Gastroesophageal sphincter (tissue), 4 donors: ENCODE measurements around the gene TM9SF4. TPM values are rescaled to one million over a fixed set of nuclear protein-coding genes. Genes with fewer than 3 reads are reported as not detected.

Experiments used
- ATAC-seq: fragments of 150-250 bp; one replicate; pipeline ENCODE4 v1.9.1; 2016; ENCODE audit warnings: mild to moderate bottlenecking, moderate library complexity
- H3K27ac ChIP-seq, 4 donors: fragments of 200-600 bp; sonication (generic) in 3 of 4; 1 replicate in 3 of 4; 2 replicates in 1 of 4; pipeline ENCODE4 v1.5.1; 2016 to 2019
- H3K27me3 ChIP-seq: fragments of 200-600 bp; sonication (generic); one replicate; pipeline ENCODE4 v1.5.1; 2019
- H3K36me3 ChIP-seq, 2 donors: fragments of 200-600 bp; sonication (generic); one replicate each; pipeline ENCODE4 v1.5.1; 2019; ENCODE audit warnings: control low read depth in 1 of 2
- H3K4me1 ChIP-seq, 3 donors: fragments of 200-600 bp; sonication (generic); 1 replicate in 2 of 3; 2 replicates in 1 of 3; pipeline ENCODE4 v1.5.1; 2016 to 2019; ENCODE audit warnings: control low read depth in 2 of 3
- H3K4me3 ChIP-seq, 2 donors: fragments of 200-600 bp; sonication (generic); one replicate each; pipeline ENCODE4 v1.5.1; 2019; ENCODE audit warnings: mild to moderate bottlenecking in 1 of 2, moderate library complexity in 1 of 2
- H3K9me3 ChIP-seq, 3 donors: fragments of 200-600 bp; sonication (generic); one replicate each; pipeline ENCODE4 v1.5.1; 2017 to 2019; ENCODE audit warnings: control low read depth in 2 of 3
- EP300 ChIP-seq: sonication (generic); formaldehyde crosslinking; IDR thresholded peaks from one replicate; pipeline ENCODE4 v1.6.1; 2017; ENCODE audit warnings: antibody characterized with exemption, mild to moderate bottlenecking
- POLR2A ChIP-seq, 2 donors: fragments of 450-650 bp; IDR thresholded peaks; one replicate each; pipeline ENCODE4 v1.6.1; 2017; ENCODE audit warnings: antibody characterized with exemption in 2 of 2, mild to moderate bottlenecking in 2 of 2, moderate library complexity in 1 of 2
- POLR2AphosphoS5 ChIP-seq: sonication (generic); formaldehyde crosslinking; IDR thresholded peaks from one replicate; pipeline ENCODE4 v1.6.1; 2017; ENCODE audit warnings: antibody characterized with exemption
- WGBS, 2 donors: methylation state at CpG; one replicate each; pipeline ENCODE4 v1.1.5; 2018; ENCODE audit warnings: low coverage in 1 of 2; 5-methylcytosine and 5-hydroxymethylcytosine counted together
- total RNA-seq, 4 donors: library from RNA; depleted of rRNA; stranded (reverse); fragments of >200 nt; gene quantifications; one replicate each; pipeline ENCODE4 v1.1.0, GENCODE V29; 2016
- TF ChIP-seq, protein P1 (sequence below), 4 experiments: fragments of 200-600 bp in 2 of 4; fragments of 450-650 bp in 2 of 4; sonication (generic) in 1 of 4; IDR thresholded peaks; one replicate each; pipeline ENCODE4 v1.5.1; 2017 to 2019; ENCODE audit warnings: antibody characterized with exemption in 4 of 4, mild to moderate bottlenecking in 2 of 4, moderate library complexity in 2 of 4

TM9SF4 gene
- total RNA-seq, 4 donors from 2014 or later, result 20.7 to 32.6 (median 22.9) TPM

DNA sequence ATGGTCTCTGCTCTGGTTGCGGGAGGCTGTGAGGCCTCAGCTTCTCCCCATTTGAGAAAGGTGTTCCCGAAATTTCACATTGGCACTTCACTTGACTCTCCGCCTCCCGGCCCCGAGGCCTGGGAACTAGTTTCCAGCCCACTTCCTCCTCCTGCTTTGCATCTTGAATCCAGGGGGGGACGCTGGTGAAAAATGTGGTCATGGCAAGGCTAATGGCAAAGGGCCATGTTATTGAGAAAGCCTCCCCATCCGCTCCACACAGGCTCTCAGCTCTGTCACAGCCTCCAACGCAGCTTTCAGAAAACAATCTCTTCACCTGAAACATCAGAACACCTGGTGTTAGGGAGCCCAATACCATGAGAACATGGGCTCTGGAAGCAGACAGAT, 92.5 kb downstream of the TM9SF4 start:
- Histone ChIP-seq H3K4me3 (no peak overlapping the region), H3K27me3 (no peaks in the 10 kb centered on the region), H3K9me3 (no peaks in the 10 kb centered on the region), H3K4me1 (peaks cover 16 to 58% (median 35%) of the 10 kb centered on the region in 3 donors), H3K27ac (peak overlapping the region in 2 of 4 donors; percentile 89 to 91), H3K36me3 (peaks cover 0 to 53% of the 10 kb centered on the region in 2 donors)
- TF ChIP-seq POLR2A (IDR thresholded peaks at IDR 0.05) (no peak), EP300 (no peak), POLR2AphosphoS5 (no peak)
- TF ChIP-seq, protein P1, sequence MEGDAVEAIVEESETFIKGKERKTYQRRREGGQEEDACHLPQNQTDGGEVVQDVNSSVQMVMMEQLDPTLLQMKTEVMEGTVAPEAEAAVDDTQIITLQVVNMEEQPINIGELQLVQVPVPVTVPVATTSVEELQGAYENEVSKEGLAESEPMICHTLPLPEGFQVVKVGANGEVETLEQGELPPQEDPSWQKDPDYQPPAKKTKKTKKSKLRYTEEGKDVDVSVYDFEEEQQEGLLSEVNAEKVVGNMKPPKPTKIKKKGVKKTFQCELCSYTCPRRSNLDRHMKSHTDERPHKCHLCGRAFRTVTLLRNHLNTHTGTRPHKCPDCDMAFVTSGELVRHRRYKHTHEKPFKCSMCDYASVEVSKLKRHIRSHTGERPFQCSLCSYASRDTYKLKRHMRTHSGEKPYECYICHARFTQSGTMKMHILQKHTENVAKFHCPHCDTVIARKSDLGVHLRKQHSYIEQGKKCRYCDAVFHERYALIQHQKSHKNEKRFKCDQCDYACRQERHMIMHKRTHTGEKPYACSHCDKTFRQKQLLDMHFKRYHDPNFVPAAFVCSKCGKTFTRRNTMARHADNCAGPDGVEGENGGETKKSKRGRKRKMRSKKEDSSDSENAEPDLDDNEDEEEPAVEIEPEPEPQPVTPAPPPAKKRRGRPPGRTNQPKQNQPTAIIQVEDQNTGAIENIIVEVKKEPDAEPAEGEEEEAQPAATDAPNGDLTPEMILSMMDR (IDR thresholded peaks at IDR 0.05), result no peak
- 89 to 100% methylated on average over 2 to 4 of the region's 8 CpGs for WGBS, 2 donors
- ATAC-seq, result no peak

DNA sequence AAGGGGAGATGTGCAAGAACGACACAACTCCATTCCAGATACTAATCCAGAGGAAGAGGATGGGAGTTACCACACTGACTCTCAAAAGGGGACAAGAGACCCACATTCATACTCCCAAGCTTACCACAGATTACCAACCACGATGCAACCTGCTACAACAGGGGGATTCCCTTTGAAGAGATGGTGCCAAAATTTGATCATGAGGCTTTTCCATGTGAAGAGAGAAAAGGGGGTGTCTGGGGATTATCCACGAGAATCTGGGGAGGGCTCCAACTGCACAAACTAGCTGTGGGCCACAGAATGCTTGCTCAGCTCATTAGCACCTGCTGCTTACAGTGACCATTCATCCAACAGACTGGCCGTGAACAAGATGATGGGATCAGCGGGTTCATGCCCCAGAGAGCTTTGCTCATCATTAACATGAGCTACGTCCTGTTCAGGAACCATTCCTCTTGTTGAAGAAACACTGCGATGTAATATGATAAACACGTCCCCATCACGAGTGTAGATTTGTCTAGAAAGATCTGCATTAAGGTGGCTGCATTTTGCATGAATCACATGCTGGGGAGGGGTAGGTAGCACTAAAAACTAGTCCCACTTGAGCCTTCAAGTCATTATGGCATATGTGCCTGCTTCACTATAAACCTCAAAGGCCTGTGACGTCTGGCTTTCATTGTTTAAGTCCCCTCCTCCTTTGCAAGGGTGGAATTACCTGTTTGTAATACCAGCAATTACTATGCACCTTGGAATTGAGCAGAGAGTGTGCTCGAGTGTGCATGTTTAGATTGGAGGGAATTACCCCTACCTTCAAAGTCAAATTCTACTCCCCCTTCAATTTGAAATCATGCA, 94.1 kb downstream of the TM9SF4 start:
- no peaks in the 10 kb centered on the region for H3K27me3 ChIP-seq
- peak overlapping the region; percentile 20 to 94 (median 90) for H3K27ac ChIP-seq

DNA sequence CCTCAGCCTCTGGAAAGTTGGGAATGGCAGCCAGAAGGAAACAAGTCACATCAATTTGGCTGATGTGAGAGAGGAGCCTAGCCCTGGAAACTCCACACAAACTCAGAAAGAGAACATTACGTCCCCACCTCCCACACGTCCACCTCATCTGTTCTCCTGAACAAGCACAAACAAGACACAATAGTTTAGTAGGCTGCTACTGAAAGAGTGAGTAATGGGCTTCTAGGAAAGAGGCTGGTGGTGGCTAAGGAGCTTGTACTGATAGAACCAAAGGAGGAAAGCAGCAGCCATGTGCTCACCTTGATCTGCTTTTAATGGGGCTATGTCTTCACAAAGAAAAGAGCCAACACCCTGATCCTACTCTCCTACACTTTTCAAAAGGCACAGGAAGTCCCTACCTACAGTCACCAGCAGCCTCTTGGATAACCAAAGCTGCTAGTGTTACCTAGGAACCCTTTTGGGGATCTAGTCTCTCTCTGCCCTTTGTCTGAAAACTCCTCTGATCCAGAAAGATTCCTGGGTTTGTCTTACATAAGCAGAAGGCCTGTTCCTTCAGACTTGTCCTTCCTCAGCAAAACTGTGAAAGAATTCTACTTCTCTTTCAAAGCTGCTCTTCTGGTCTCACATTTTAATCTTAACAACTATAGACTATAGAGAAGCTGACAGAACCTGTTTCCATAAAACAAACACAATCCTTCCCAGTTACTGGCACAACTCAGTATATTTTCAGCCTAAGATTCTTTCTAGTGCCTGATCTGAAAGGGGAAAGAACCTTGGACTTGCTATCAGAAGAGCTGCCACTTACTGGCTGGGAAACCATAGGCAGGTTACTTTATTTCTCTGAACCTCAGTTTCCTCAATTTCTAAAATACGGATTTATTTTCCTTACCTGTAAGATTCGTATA, 94.9 kb downstream of the TM9SF4 start:
- peaks cover 16 to 73% (median 40%) of the 10 kb centered on the region in 3 donors for H3K4me1 ChIP-seq
- ATAC-seq, result no peak
- peaks cover 0 to 28% of the 10 kb centered on the region in 2 donors for H3K36me3 ChIP-seq
- H3K9me3 ChIP-seq, result no peaks in the 10 kb centered on the region
- 32 to 36% methylated on average over 4 of the region's 4 CpGs for WGBS, 2 donors
- peak; percentile 74 for TF ChIP-seq POLR2AphosphoS5
- TF ChIP-seq, protein P1 (IDR thresholded peaks at IDR 0.05), result no peak
- H3K27me3 ChIP-seq, result no peaks in the 10 kb centered on the region
- peak overlapping the region; percentile 61 to 94 (median 90) for H3K27ac ChIP-seq
- H3K4me3 ChIP-seq, result no peak overlapping the region

More for the DNA sequence above, 94.1 kb downstream of the TM9SF4 start:
- WGBS, 2 donors, result 36 to 46% methylated on average over 7 of the region's 11 CpGs
- Histone ChIP-seq H3K4me3 (no peak overlapping the region), H3K4me1 (peaks cover 16 to 66% (median 35%) of the 10 kb centered on the region in 3 donors), H3K36me3 (peaks cover 0 to 37% of the 10 kb centered on the region in 2 donors), H3K9me3 (no peaks in the 10 kb centered on the region)
- ATAC-seq, result no peak
- TF ChIP-seq POLR2AphosphoS5, result no peak
- TF ChIP-seq, protein P1 (IDR thresholded peaks at IDR 0.05), result no peak
- TF ChIP-seq POLR2A (IDR thresholded peaks at IDR 0.05), result no peak
- no peak for TF ChIP-seq EP300

DNA sequence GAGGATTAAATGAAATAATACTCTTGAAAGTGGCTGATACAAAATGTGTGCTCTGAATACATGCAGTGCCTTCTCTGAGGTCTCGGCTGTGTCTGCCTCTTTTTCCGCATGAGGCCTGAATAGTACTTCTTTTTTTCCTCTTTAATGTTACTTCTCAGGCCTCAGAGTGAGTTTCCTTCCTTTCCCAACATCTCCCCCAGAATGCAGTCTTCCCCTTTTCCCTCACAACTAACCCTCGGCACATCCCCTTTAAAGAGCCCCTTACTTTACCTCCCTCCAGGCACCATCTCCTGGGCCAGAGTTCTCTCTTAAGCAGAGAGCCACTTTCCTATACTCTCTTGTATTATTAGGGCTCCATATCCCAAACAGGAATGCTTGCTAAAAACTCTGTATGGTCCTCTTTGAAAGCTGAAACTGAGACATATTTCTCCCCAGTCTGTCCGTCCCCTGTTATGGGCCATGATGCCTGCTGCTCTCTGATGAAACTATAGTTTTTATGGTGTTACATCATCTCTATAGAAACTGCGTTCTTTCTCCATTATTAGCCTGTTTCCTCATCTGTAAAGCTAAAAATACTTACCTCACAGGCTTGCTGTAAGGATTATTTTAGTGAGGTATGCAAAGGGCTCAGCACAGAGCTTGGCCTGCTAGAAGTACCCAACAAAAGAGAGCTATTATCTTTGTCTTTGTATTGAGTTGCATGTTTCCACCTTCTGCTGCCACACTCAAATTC, 95.8 kb downstream of the TM9SF4 start:
- Histone ChIP-seq H3K4me1 (peaks cover 16 to 81% (median 40%) of the 10 kb centered on the region in 3 donors), H3K27ac (peak overlapping the region; percentile 61 to 94 (median 90)), H3K9me3 (no peaks in the 10 kb centered on the region), H3K36me3 (peaks cover 0 to 23% of the 10 kb centered on the region in 2 donors), H3K27me3 (no peaks in the 10 kb centered on the region), H3K4me3 (no peak overlapping the region)
- TF ChIP-seq POLR2A (IDR thresholded peaks at IDR 0.05) (no peak), POLR2AphosphoS5 (no peak)
- TF ChIP-seq, protein P1 (IDR thresholded peaks at IDR 0.05), result no peak
- WGBS, 2 donors, result 43 to 62% methylated on average over 3 to 5 of the region's 5 CpGs
- ATAC-seq, result no peak
